Measurements from ENCODE around the gene KLF13. TPM values are rescaled to one million over a fixed set of nuclear protein-coding genes. Genes with fewer than 3 reads are reported as not detected.
A peak's percentile ranks its signal among the peaks of the same experiment; 100 is the strongest.

KLF13 gene
- total RNA-seq, 3 donors from 2014 or later (not counting 1 experiment from before 2014, with no cell fraction given), result 277 to 328 (median 300) TPM

GRCh38 chr15:31347981-31348803 is 21.6 kb downstream of the KLF13 start:
- intact Hi-C loops (cut with micrococcal nuclease), result no loop called here
- no peaks in the 10 kb centered on the region for H3K27me3 ChIP-seq (ENCODE audit: control insufficient read depth, insufficient read depth, low read length)
- no peak for ATAC-seq
- no peak for TF ChIP-seq CTCF (IDR thresholded peaks at IDR 0.05)
- peak overlapping the region; percentile 88 to 96 for H3K27ac Mint-ChIP-seq
- H3K4me3 Mint-ChIP-seq, result peak overlapping the region; percentile 57
- no peaks in the 10 kb centered on the region for H3K36me3 Mint-ChIP-seq
- peaks cover 99% of the 10 kb centered on the region for H3K4me1 ChIP-seq (ENCODE audit: control insufficient read depth, insufficient read depth, low read length)
- peak overlapping the region; percentile 72 for H3K27ac ChIP-seq (ENCODE audit: low read length)
- no peaks in the 10 kb centered on the region for H3K9me3 ChIP-seq (ENCODE audit: control insufficient read depth, insufficient read depth, low read length)
- no peak overlapping the region for H3K4me3 ChIP-seq (ENCODE audit: low read length)
- peak in 1 of 2 donors; percentile 30 for DNase-seq
- WGBS (ENCODE audit: insufficient coverage), result 85% methylated on average over 19 of the region's 19 CpGs
- no peaks in the 10 kb centered on the region for H3K27me3 Mint-ChIP-seq (ENCODE audit: low read depth in 2 of 2)
- peaks cover 20% of the 10 kb centered on the region for H3K36me3 ChIP-seq (ENCODE audit: control insufficient read depth, insufficient read depth, low read length)
- no peaks in the 10 kb centered on the region for H3K9me3 Mint-ChIP-seq
- peaks cover 93 to 99% of the 10 kb centered on the region in 2 donors for H3K4me1 Mint-ChIP-seq

DNA sequence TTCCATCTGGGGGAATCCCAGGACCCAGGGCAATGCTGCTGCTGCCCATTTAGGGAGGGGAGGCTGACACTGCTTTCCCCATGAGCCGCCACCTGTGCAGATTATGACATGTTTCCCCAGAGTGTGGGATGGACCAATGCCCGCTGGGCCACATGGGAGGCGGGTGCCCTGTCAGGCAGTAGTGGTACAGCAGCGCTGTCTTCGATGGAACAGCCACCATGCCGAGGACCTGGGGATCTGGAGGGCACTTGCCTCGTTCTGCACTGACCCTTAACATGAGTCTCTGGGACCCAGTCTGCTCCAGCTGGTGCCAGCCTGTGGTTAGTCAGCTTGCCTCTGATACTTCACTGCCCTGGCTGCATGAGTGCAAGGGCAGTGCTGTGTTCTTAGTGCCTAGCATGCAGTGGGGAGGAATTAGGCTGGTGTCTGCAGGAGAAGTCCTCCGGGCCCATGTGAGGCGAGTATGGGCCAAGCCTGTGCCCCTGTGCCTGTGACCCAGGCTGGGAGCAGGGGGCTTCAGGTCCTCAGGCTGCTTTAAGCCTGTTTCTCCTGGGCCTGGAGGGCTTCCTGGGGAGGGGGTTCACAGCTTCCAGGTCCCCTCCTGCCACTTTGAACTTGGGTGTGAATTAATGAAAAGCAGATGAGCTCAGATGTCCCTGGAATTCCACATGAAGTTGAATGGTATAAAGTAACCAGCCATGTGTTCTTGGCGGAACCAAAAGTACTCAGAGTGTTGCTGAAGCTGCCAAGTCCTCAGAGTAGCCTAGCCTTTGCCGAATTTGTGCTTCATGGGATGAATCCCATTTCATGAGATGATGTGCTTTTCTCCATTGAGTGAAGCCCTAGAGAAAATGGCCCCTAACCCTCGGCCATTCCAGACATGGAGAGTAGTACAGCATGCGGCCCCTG is 22.9 kb downstream of the KLF13 start:
- intact Hi-C loops (cut with micrococcal nuclease), result loop anchor here (5.0 kb wide), 1 partner anchor 43 kb away; no protein-coding TSS in a partner anchor
- TF ChIP-seq CTCF (IDR thresholded peaks at IDR 0.05), result no peak
- DNase-seq (peak in 1 of 2 donors; percentile 36), ATAC-seq (no peak)
- Mint-ChIP-seq H3K27ac (peak overlapping the region; percentile 88 to 96), H3K4me3 (peak overlapping the region; percentile 25), H3K4me1 (peaks cover 87 to 97% of the 10 kb centered on the region in 2 donors), H3K36me3 (no peaks in the 10 kb centered on the region), H3K9me3 (no peaks in the 10 kb centered on the region), H3K27me3 (ENCODE audit: low read depth in 2 of 2) (no peaks in the 10 kb centered on the region)
- no peaks in the 10 kb centered on the region for H3K9me3 ChIP-seq (ENCODE audit: control insufficient read depth, insufficient read depth, low read length)
- WGBS (ENCODE audit: insufficient coverage), result 90% methylated on average over 13 of the region's 13 CpGs
- peaks cover 99% of the 10 kb centered on the region for H3K4me1 ChIP-seq (ENCODE audit: control insufficient read depth, insufficient read depth, low read length)
- no peak overlapping the region for H3K4me3 ChIP-seq (ENCODE audit: low read length)
- H3K36me3 ChIP-seq (ENCODE audit: control insufficient read depth, insufficient read depth, low read length), result peaks cover 21% of the 10 kb centered on the region
- no peaks in the 10 kb centered on the region for H3K27me3 ChIP-seq (ENCODE audit: control insufficient read depth, insufficient read depth, low read length)
- peak overlapping the region; percentile 72 for H3K27ac ChIP-seq (ENCODE audit: low read length)

- no peak overlapping the region for H3K27ac ChIP-seq (ENCODE audit: low read length)
- DNase-seq (no peak), ATAC-seq (no peak)
- no peak for TF ChIP-seq CTCF (IDR thresholded peaks at IDR 0.05)
- no peaks in the 10 kb centered on the region for H3K9me3 ChIP-seq (ENCODE audit: control insufficient read depth, insufficient read depth, low read length)
- no peak overlapping the region for H3K4me3 ChIP-seq (ENCODE audit: low read length)
- no peaks in the 10 kb centered on the region for H3K9me3 Mint-ChIP-seq
- 97% methylated on average over 7 of the region's 7 CpGs for WGBS (ENCODE audit: insufficient coverage)
- peaks cover 87 to 97% of the 10 kb centered on the region in 2 donors for H3K4me1 Mint-ChIP-seq
- intact Hi-C loops (cut with micrococcal nuclease), result loop anchor here (5.0 kb wide), 1 partner anchor 42 kb away; no protein-coding TSS in a partner anchor
- no peaks in the 10 kb centered on the region for H3K27me3 ChIP-seq (ENCODE audit: control insufficient read depth, insufficient read depth, low read length)
- H3K4me1 ChIP-seq (ENCODE audit: control insufficient read depth, insufficient read depth, low read length), result peaks cover 99% of the 10 kb centered on the region
- no peaks in the 10 kb centered on the region for H3K27me3 Mint-ChIP-seq (ENCODE audit: low read depth in 2 of 2)
- H3K36me3 ChIP-seq (ENCODE audit: control insufficient read depth, insufficient read depth, low read length), result peaks cover 32% of the 10 kb centered on the region
- H3K27ac Mint-ChIP-seq, result peak overlapping the region; percentile 88 to 96
- peak overlapping the region; percentile 68 for H3K4me3 Mint-ChIP-seq
- H3K36me3 Mint-ChIP-seq, result no peaks in the 10 kb centered on the region
These were observed 24.1 kb downstream of the KLF13 start for GRCh38 chr15:31350771-31351170.

Measured in natural killer cell (primary cell).